Activated T-cell treated with anti-CD3 and anti-CD28 coated beads for 4 hours (primary cell): ENCODE measurements around the gene PCDHGA2.
"Not testable (repeated sequence)": the region's sequence is repeated elsewhere in the genome, so short reads cannot be mapped to it uniquely, and the experiment has no call there.

Experiments
- DNase-seq: peaks from one replicate; pipeline ENCODE4 v3.0.0-alpha.2; 2020

The PCDHGA2 gene

GRCh38 chr5:141383345-141383744 lies 44.8 kb downstream of the PCDHGA2 start:
- DNase-seq = no peak

DNA sequence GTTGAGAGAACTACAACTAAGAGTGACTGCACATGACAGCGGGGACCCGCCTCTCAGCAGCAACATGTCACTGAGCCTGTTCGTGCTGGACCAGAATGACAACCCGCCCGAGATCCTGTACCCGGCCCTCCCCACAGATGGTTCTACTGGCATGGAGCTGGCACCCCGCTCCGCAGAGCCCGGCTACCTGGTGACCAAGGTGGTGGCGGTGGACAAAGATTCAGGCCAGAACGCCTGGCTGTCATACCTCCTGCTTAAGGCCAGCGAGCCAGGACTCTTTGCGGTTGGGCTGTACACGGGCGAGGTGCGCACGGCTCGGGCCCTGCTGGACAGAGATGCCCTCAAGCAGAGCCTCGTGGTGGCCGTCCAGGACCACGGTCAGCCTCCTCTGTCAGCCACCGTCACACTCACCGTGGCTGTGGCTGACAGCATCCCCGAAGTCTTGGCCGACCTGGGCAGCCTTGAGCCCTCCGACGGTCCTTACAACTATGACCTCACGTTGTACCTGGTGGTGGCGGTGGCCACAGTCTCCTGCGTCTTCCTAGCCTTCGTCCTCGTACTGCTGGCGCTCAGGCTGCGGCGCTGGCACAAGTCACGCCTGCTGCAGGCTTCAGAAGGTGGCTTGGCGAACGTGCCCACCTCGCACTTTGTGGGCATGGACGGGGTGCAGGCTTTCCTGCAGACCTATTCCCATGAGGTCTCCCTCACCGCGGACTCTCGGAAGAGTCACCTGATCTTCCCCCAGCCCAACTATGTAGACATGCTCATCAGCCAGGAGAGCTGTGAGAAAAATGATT lies 46.1 kb downstream of the PCDHGA2 start:
- no peak for DNase-seq

DNA sequence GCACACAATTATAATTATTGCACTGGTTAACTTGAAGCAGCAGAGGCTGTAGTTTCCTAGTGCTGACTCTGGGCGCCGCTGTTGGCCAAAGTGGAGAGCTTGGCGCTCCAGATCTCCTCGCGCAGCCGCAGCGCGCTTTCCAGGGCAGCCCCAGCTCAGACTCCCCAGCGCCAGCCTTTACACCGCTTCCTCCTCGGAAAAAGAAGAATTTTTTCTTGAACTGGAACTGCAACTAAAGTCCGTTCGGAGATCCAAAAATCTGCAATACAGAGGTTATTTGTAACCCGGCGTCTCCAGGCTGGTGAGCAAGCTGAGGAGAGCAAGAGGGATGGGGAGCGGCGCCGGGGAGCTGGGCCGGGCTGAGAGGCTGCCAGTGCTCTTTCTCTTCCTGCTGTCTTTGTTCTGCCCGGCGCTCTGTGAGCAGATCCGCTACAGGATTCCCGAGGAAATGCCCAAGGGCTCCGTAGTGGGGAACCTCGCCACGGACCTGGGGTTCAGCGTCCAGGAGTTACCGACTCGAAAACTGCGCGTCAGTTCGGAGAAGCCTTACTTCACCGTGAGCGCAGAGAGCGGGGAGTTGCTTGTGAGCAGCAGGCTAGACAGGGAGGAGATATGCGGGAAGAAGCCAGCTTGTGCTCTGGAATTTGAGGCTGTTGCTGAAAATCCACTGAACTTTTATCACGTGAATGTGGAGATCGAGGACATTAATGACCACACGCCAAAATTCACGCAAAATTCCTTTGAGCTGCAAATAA lies 49.2 kb downstream of the PCDHGA2 start, which contains the start of gene PCDHGB4:
TSS of gene PCDHGB4 (plus strand) at position 142 of the 755 bp plus-strand sequence. CDS start at position 329, 187 bp downstream.
- not testable (repeated sequence) for DNase-seq

DNA sequence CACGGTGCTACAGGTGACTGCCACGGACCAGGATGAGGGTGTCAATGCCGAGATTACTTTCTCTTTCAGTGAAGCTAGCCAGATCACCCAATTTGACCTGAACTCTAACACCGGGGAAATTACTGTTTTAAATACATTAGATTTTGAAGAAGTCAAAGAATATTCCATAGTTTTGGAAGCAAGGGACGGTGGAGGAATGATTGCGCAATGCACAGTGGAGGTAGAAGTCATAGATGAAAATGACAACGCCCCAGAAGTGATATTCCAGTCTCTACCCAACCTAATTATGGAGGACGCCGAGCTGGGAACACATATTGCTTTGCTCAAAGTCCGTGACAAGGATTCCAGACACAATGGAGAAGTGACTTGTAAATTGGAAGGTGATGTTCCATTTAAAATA lies 50.1 kb downstream of the PCDHGA2 start:
- DNase-seq = no peak

GRCh38 chr5:141389153-141390042 lies 50.8 kb downstream of the PCDHGA2 start:
- no peak for DNase-seq

DNA sequence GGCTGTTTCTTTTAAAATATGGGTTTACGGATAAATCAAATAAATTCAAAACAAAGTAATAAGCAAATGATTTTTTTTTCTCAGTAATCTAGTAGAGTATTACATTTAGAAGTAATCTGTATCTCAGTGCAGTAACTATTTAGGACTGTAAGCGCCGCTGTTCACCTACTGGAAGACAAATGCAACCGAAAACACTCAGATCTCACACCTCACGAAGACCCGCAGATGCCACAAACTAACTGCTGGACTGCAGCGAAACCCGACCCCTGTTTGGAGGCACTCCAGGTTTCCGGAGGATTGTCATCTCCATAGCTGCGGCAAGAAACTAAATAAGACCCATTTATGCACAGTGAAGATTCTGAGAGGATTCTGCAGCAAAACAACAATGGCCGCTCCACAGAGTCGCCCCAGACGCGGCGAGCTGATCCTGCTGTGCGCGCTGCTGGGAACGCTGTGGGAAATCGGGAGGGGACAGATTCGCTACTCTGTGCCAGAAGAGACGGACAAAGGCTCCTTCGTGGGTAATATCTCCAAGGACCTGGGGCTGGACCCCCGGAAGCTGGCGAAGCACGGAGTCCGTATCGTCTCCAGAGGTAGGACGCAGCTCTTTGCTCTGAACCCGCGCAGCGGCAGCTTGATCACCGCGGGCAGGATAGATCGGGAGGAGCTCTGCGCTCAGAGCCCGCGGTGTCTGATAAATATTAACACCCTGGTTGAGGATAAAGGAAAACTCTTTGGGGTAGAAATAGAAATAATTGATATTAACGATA lies 54.1 kb downstream of the PCDHGA2 start, which contains the start of gene PCDHGA8:
TSS of gene PCDHGA8 (plus strand) at position 205 of the 770 bp plus-strand sequence. CDS start at position 386, 181 bp downstream.
- DNase-seq = no peak
